OCI-LY7 (cell line): ENCODE measurements around the gene RPS6KA3. TPM values are rescaled to one million over a fixed set of nuclear protein-coding genes. Genes with fewer than 3 reads are reported as not detected.

Experiments
- BruUV-seq: library from RNA; stranded (reverse); fragments of 400-500 nt; replicated peaks from 2 replicates; lab custom pipeline; 2021; lab: Mats Ljungman, UMichigan
- CTCF ChIA-PET: fragments of 300-600 bp; sonication (Branson Sonifier 250); formaldehyde crosslinking; loops from one replicate; lab custom pipeline; 2022; ENCODE audit warnings: antibody characterized with exemption; ENCODE audit not compliant: unreplicated experiment; lab: Charles Lee
- POLR2A ChIA-PET: fragments of 300-600 bp; sonication (Branson Sonifier 250); formaldehyde crosslinking; loops from one replicate; lab custom pipeline; 2022; ENCODE audit warnings: antibody characterized with exemption; lab: Charles Lee
- DNase-seq: peaks from one replicate; pipeline ENCODE4 v3.0.0-alpha.2; 2015; ENCODE audit warnings: low spot score
- H2AFZ ChIP-seq: fragments of 200-600 bp; sonication (generic), shearing (Covaris generic); 2 replicates; pipeline ENCODE4 v1.6.1; 2014; ENCODE audit warnings: mild to moderate bottlenecking, antibody characterized with exemption, low read length, moderate library complexity
- H3K27ac ChIP-seq: fragments of 200-600 bp; sonication (generic); 2 replicates; pipeline ENCODE4 v1.5.1; 2014; ENCODE audit warnings: mixed run types, low read depth, mild to moderate bottlenecking, moderate library complexity, low read length, inconsistent platforms; ENCODE audit not compliant: poor library complexity, severe bottlenecking
- H3K36me3 ChIP-seq: fragments of 200-600 bp; sonication (generic); 2 replicates; pipeline ENCODE4 v1.6.1; 2014; ENCODE audit warnings: mild to moderate bottlenecking, antibody characterized with exemption, low read length, moderate library complexity, mixed read lengths; ENCODE audit not compliant: insufficient read depth
- H3K4me1 ChIP-seq: fragments of 200-600 bp; sonication (generic); 2 replicates; pipeline ENCODE4 v1.5.1; 2014; ENCODE audit warnings: mild to moderate bottlenecking, low read length; ENCODE audit not compliant: insufficient read depth, poor library complexity, severe bottlenecking
- H3K4me2 ChIP-seq: fragments of 200-600 bp; sonication (generic); 2 replicates; pipeline ENCODE4 v1.6.1; 2014; ENCODE audit warnings: mild to moderate bottlenecking, low read length
- H3K4me3 ChIP-seq: fragments of 200-600 bp; sonication (generic); 2 replicates; pipeline ENCODE4 v1.5.1; 2014; ENCODE audit warnings: mild to moderate bottlenecking, low read depth, low read length; ENCODE audit not compliant: poor library complexity, severe bottlenecking
- H3K79me2 ChIP-seq: fragments of 200-600 bp; sonication (generic); 2 replicates; pipeline ENCODE4 v1.6.1; 2016; ENCODE audit warnings: low read depth, mild to moderate bottlenecking, low read length, moderate library complexity, mixed read lengths; ENCODE audit not compliant: insufficient read depth
- H3K9me2 ChIP-seq: fragments of 200-600 bp; sonication (generic); 2 replicates; pipeline ENCODE4 v1.6.1; 2016; ENCODE audit warnings: mild to moderate bottlenecking, low read length, mixed read lengths; ENCODE audit not compliant: insufficient read depth
- H3K9me3 ChIP-seq: fragments of 200-600 bp; sonication (generic); 2 replicates; pipeline ENCODE4 v1.6.1; 2014; ENCODE audit warnings: mild to moderate bottlenecking, mixed run types, low read length, mixed read lengths
- H4K20me1 ChIP-seq: fragments of 200-600 bp; sonication (generic); 2 replicates; pipeline ENCODE4 v1.6.1; 2014; ENCODE audit warnings: mild to moderate bottlenecking, antibody characterized with exemption, low read length, moderate library complexity, mixed read lengths; ENCODE audit not compliant: insufficient read depth
- CTCF ChIP-seq: fragments of 200-600 bp; sonication (generic); conservative IDR thresholded peaks from 2 replicates; pipeline ENCODE4 v1.5.1; 2014; ENCODE audit warnings: mild to moderate bottlenecking, antibody characterized with exemption, low read length, moderate library complexity, mixed read lengths
- EZH2phosphoT487 ChIP-seq: fragments of 200-600 bp; sonication (generic); IDR thresholded peaks from 2 replicates; pipeline ENCODE4 v1.6.1; 2018; ENCODE audit warnings: low read depth, borderline replicate concordance, mild to moderate bottlenecking, mixed run types, antibody characterized with exemption, low read length, moderate library complexity, mixed read lengths
- intact Hi-C: fragments of 100-400 bp; cut with micrococcal nuclease; formaldehyde crosslinking; loops from one replicate; pipeline ENCODE4 v1.10.0; 2022; ENCODE audit not compliant: unreplicated experiment
- total RNA-seq, 2 experiments: library from RNA; depleted of rRNA in 1 of 2; stranded (reverse); fragments of >200 nt in 1 of 2; shearing (Covaris generic) in 1 of 2; gene quantifications; 2 replicates each; pipeline ENCODE4 v1.2.3, GENCODE V29; 2014 to 2022

The RPS6KA3 gene
- total RNA-seq, 2 experiments from 2014 or later: 21.6 to 35.4 TPM

- no peaks in the 10 kb centered on the region for H3K79me2 ChIP-seq
- H3K9me2 ChIP-seq: no peaks in the 10 kb centered on the region
- no peak overlapping the region for H3K27ac ChIP-seq
- DNase-seq: no peak
- no peak overlapping the region for H3K4me2 ChIP-seq
- POLR2A ChIA-PET: no interaction called here
- H2AFZ ChIP-seq: no peak overlapping the region
- H3K9me3 ChIP-seq: no peaks in the 10 kb centered on the region
- H4K20me1 ChIP-seq: no peaks in the 10 kb centered on the region
- CTCF ChIA-PET: interaction anchor here (0.6 kb wide), 1 partner anchor 27 kb away, joined by 3 read pairs; no protein-coding TSS in a partner anchor
- no peaks in the 10 kb centered on the region for H3K36me3 ChIP-seq
- no peak overlapping the region for H3K4me3 ChIP-seq
- BruUV-seq: no TSS peak
- TF ChIP-seq EZH2phosphoT487 (no peak), CTCF (no peak)
- intact Hi-C loops: no loop called here
- H3K4me1 ChIP-seq: no peaks in the 10 kb centered on the region
Observed at GRCh38 chrX:20274121-20274520, 7.4 kb upstream of the RPS6KA3 start.

GRCh38 chrX:20271730-20272129, 5.0 kb upstream of the RPS6KA3 start:
- no peaks in the 10 kb centered on the region for H3K36me3 ChIP-seq
- H3K9me2 ChIP-seq: no peaks in the 10 kb centered on the region
- CTCF ChIA-PET: no interaction called here
- H2AFZ ChIP-seq: no peak overlapping the region
- POLR2A ChIA-PET: interaction anchor here (0.7 kb wide), 1 partner anchor 1640 kb away, joined by 3 read pairs; no protein-coding TSS in a partner anchor
- H3K27ac ChIP-seq: no peak overlapping the region
- no TSS peak for BruUV-seq
- intact Hi-C loops: no loop called here
- no peak for TF ChIP-seq CTCF
- no peak for TF ChIP-seq EZH2phosphoT487
- H3K4me3 ChIP-seq: no peak overlapping the region
- DNase-seq: no peak
- no peaks in the 10 kb centered on the region for H3K9me3 ChIP-seq
- no peaks in the 10 kb centered on the region for H4K20me1 ChIP-seq
- H3K4me1 ChIP-seq: peaks cover 6% of the 10 kb centered on the region
- H3K4me2 ChIP-seq: no peak overlapping the region
- H3K79me2 ChIP-seq: no peaks in the 10 kb centered on the region

- Histone ChIP-seq H3K36me3 (no peaks in the 10 kb centered on the region), H3K9me2 (no peaks in the 10 kb centered on the region), H3K4me1 (peaks cover 6% of the 10 kb centered on the region), H3K4me2 (no peak overlapping the region), H3K9me3 (no peaks in the 10 kb centered on the region), H3K27ac (no peak overlapping the region), H3K79me2 (peaks cover under 1% of the 10 kb centered on the region; the same call in 1 of the 2 replicates), H3K4me3 (no peak overlapping the region), H2AFZ (no peak overlapping the region), H4K20me1 (no peaks in the 10 kb centered on the region)
- ChIA-PET CTCF (interaction anchor here (0.5 kb wide), 1 partner anchor 54 kb away, joined by 3 read pairs; no protein-coding TSS in a partner anchor), POLR2A (no interaction called here)
- BruUV-seq: no TSS peak
- DNase-seq: no peak
- TF ChIP-seq CTCF (no peak), EZH2phosphoT487 (no peak)
- intact Hi-C loops: no loop called here
Observed at GRCh38 chrX:20271186-20271585, 4.5 kb upstream of the RPS6KA3 start.
